ENCODE results near the gene PPP2R2D. TPM values are rescaled to one million over a fixed set of nuclear protein-coding genes. Genes with fewer than 3 reads are reported as not detected.

The PPP2R2D gene
- total RNA-seq, 1 experiment from 2014 or later: 23.5 TPM

DNA sequence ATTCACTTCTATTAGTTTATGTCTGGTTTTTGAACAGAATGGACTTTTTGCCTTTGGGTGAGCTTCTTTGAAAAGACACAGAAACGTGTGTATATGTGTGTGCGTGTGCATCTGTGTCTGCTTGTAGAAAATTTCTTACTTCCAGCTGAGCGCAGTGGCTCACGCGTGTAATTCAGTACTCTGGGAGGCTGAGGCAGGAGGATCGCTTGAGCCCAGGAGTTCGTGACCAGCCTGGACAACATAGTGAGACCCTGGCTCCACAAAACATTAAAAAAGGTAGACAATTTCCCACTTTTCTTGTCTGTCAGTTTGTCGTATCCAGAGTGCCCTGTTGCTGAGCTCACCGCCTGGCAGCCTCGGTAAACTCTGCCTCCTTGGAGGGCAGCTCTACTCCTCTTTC, 25.4 kb downstream of the PPP2R2D start:
- Histone ChIP-seq H3K36me3 (ENCODE audit: low read depth) (no peaks in the 10 kb centered on the region), H2AFZ (no peak overlapping the region), H3K4me3 (no peak overlapping the region), H3K27ac (no peak overlapping the region), H3K79me2 (ENCODE audit: low read depth) (peaks cover 91% of the 10 kb centered on the region), H3K9me3 (ENCODE audit: insufficient read depth, low read depth) (no peaks in the 10 kb centered on the region), H3F3A (ENCODE audit: insufficient read depth, low read depth) (peaks cover 8% of the 10 kb centered on the region; the same call in 1 of the 2 replicates), H3K4me2 (no peak overlapping the region), H4K20me1 (ENCODE audit: insufficient read depth) (peaks cover 16% of the 10 kb centered on the region), H3K9me2 (ENCODE audit: insufficient read depth) (no peaks in the 10 kb centered on the region), H3K4me1 (replicated peaks; ENCODE audit: insufficient read depth) (no peaks in the 10 kb centered on the region), H3K27me3 (ENCODE audit: insufficient read depth, low read depth) (no peaks in the 10 kb centered on the region)
- TF ChIP-seq EZH2 (IDR thresholded peaks at IDR 0.05; ENCODE audit: low read depth): no peak
- TF ChIP-seq, protein P1, sequence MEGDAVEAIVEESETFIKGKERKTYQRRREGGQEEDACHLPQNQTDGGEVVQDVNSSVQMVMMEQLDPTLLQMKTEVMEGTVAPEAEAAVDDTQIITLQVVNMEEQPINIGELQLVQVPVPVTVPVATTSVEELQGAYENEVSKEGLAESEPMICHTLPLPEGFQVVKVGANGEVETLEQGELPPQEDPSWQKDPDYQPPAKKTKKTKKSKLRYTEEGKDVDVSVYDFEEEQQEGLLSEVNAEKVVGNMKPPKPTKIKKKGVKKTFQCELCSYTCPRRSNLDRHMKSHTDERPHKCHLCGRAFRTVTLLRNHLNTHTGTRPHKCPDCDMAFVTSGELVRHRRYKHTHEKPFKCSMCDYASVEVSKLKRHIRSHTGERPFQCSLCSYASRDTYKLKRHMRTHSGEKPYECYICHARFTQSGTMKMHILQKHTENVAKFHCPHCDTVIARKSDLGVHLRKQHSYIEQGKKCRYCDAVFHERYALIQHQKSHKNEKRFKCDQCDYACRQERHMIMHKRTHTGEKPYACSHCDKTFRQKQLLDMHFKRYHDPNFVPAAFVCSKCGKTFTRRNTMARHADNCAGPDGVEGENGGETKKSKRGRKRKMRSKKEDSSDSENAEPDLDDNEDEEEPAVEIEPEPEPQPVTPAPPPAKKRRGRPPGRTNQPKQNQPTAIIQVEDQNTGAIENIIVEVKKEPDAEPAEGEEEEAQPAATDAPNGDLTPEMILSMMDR (conservative IDR thresholded peaks at IDR 0.05): no peak
- BruUV-seq (replicated peaks): no TSS peak
- intact Hi-C loops (cut with micrococcal nuclease; ENCODE audit: unreplicated experiment): no loop called here
- ChIA-PET CTCF (no interaction called here), POLR2A (ENCODE audit: unreplicated experiment) (no interaction called here)
- no peak for DNase-seq

DNA sequence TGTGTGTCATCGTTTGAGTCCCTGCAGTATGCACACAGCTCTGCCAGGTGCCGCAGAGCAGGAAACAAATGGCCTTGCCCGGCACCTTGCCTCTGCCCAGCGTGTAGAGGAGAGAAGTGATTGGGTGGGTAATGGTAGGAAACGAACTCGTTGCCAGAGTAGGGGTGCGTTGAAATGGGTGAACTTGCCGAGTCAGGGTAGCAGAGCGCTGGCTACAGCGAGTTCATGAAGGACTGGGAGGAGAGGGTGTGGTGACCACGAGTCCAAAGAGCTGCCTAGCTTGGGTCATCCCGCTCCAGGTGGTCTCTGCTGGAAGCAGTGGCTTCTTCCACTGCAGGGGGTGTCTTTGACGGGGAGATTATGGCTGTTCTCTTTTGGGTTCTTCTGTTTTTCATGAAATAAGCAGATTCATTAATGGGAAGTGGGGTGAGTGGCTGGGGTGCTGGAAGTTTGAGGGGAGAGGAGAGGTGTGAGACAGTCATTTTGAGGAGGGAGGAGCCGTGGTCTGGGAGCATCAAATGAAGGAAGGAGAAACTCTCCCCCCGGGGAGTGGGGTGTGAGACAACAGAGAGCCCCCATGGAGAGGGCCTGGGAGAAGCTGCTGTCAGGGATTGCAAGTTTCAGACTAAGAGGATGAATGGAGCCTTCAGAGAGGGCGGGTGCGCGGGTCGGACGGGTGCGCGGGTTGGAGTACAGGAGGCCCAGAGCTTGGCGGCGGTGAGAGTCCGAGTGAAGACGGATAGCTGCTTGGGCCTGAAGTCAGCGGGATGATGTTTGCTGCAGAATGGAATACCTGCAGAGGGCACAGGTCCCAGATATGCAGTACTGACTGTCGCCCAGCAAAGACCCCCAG, 26.2 kb downstream of the PPP2R2D start:
- Histone ChIP-seq H3K27me3 (ENCODE audit: insufficient read depth, low read depth) (no peaks in the 10 kb centered on the region), H3K27ac (no peak overlapping the region), H3K4me1 (replicated peaks; ENCODE audit: insufficient read depth) (no peaks in the 10 kb centered on the region), H3K36me3 (ENCODE audit: low read depth) (no peaks in the 10 kb centered on the region), H2AFZ (no peak overlapping the region), H3F3A (ENCODE audit: insufficient read depth, low read depth) (peaks cover 8% of the 10 kb centered on the region; the same call in 1 of the 2 replicates), H3K9me2 (ENCODE audit: insufficient read depth) (no peaks in the 10 kb centered on the region), H3K4me3 (no peak overlapping the region), H3K4me2 (no peak overlapping the region), H4K20me1 (ENCODE audit: insufficient read depth) (peaks cover 15% of the 10 kb centered on the region), H3K9me3 (ENCODE audit: insufficient read depth, low read depth) (no peaks in the 10 kb centered on the region), H3K79me2 (ENCODE audit: low read depth) (peaks cover 90% of the 10 kb centered on the region)
- DNase-seq: no peak
- intact Hi-C loops (cut with micrococcal nuclease; ENCODE audit: unreplicated experiment): no loop called here
- ChIA-PET CTCF (no interaction called here), POLR2A (ENCODE audit: unreplicated experiment) (no interaction called here)
- no peak for TF ChIP-seq EZH2 (IDR thresholded peaks at IDR 0.05; ENCODE audit: low read depth)
- TF ChIP-seq, protein P1 (conservative IDR thresholded peaks at IDR 0.05): no peak
- BruUV-seq (replicated peaks): no TSS peak

DNA sequence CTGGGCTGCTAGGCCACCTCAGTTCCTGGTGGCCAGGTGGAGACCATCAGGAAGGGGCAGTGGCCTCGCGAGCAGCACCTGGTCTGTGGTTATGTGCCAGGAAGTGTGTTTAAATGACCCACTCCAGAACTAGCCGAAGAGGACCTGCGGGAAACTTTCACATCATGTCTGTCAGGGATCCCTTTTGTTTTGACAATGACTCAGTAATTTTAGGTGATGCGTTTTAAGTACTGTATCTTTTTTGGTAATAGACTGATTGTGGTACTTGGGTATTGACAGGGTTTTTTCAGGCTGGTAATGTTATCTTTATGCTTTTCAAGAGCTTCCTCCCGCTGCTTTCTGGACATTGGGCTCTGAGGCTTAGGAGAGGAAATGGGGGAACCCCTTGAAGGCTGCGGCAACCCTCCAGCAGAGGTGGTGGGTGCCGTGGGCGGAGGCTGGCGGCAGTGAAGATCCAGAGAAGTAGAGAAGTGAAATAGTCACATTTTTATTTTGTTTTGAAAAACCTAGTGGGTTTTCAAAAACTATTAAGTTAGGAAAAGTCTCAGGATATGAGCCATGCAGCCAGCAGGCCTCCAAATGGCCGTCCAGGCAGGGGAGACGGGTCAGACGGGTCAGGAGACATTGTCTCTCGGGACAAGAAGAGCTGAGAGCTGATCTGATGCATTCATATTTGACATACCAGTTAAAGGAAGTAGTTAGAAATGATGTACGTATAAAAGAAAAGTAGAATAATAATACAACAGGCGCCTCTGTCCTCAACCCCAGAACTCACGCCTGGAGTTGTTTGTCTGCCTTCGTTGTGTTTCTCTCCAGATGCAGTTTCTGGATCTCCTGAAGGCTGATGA, 27.7 kb downstream of the PPP2R2D start:
- H3K27me3 ChIP-seq (ENCODE audit: insufficient read depth, low read depth): no peaks in the 10 kb centered on the region
- no peaks in the 10 kb centered on the region for H3K36me3 ChIP-seq (ENCODE audit: low read depth)
- no peak overlapping the region for H2AFZ ChIP-seq
- H3K27ac ChIP-seq: no peak overlapping the region
- H3K4me1 ChIP-seq (replicated peaks; ENCODE audit: insufficient read depth): no peaks in the 10 kb centered on the region
- no peak for DNase-seq
- no TSS peak for BruUV-seq (replicated peaks)
- peaks cover 8% of the 10 kb centered on the region; the same call in 1 of the 2 replicates for H3F3A ChIP-seq (ENCODE audit: insufficient read depth, low read depth)
- TF ChIP-seq, protein P1 (conservative IDR thresholded peaks at IDR 0.05): no peak
- no peak for TF ChIP-seq EZH2 (IDR thresholded peaks at IDR 0.05; ENCODE audit: low read depth)
- no peak overlapping the region for H3K4me2 ChIP-seq
- intact Hi-C loops (cut with micrococcal nuclease; ENCODE audit: unreplicated experiment): no loop called here
- no peaks in the 10 kb centered on the region for H3K9me2 ChIP-seq (ENCODE audit: insufficient read depth)
- H3K9me3 ChIP-seq (ENCODE audit: insufficient read depth, low read depth): no peaks in the 10 kb centered on the region
- POLR2A ChIA-PET (ENCODE audit: unreplicated experiment): no interaction called here
- H3K4me3 ChIP-seq: no peak overlapping the region
- CTCF ChIA-PET: no interaction called here
- H4K20me1 ChIP-seq (ENCODE audit: insufficient read depth): peaks cover 11% of the 10 kb centered on the region
- peaks cover 84% of the 10 kb centered on the region for H3K79me2 ChIP-seq (ENCODE audit: low read depth)

Data from PC-9 (cell line).